GM20431 (cell line): ENCODE data around the gene TSPAN15.

Experiments
- in situ Hi-C: fragments of 300-500 bp; cut with MseI, MboI; formaldehyde crosslinking; loops from one replicate; pipeline ENCODE4 v1.15.0; 2020; ENCODE audit warnings: low sequenced_read_pairs; ENCODE audit not compliant: unreplicated experiment

The TSPAN15 gene

DNA sequence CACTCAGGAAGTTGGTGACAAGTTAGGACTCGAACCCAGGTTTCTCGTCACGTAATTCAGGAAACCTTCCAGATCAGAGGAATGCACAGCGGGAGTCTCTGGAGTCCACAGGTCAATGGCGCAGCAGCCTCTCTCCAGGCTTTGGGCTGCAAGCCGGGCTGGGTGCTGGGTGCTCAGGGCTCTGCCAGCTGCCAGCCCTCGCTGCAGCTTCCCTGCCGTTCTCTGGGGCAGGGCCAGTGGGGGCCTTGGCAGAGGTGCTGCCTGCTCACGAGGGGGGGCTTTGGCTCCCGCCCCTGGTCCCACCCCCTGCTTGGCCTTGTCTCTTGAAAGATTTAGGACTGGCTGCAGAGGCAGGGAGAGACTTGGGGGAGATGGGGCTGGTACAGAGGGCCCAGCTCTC lies 34.6 kb upstream of the TSPAN15 start, which contains the start of gene TACR2:
TACR2 (minus strand) TSS at position 224 of the 400 bp plus-strand sequence. CDS start 595 bp downstream, outside the sequence.
- in situ Hi-C loops = no loop called here

DNA sequence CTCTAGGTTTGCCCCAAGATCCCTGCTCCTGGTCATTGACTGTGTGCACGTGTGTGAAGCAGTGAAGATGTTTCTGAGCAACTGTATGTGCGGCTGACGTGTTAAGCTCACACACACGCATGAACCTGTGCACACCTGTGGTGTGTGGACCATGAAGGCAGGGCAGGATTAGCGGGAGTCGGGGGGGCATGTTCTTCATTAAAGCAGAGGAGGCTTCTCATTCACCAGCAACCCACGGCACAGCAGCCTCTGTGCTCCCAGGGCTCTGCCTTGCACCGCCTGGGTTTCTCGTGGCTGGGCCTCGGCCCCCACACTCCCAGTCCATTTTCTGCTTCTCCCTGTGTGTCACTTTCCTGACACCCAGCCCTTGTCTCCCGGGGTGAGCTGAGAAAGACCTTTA lies 33.7 kb upstream of the TSPAN15 start:
- in situ Hi-C loops = no loop called here

DNA sequence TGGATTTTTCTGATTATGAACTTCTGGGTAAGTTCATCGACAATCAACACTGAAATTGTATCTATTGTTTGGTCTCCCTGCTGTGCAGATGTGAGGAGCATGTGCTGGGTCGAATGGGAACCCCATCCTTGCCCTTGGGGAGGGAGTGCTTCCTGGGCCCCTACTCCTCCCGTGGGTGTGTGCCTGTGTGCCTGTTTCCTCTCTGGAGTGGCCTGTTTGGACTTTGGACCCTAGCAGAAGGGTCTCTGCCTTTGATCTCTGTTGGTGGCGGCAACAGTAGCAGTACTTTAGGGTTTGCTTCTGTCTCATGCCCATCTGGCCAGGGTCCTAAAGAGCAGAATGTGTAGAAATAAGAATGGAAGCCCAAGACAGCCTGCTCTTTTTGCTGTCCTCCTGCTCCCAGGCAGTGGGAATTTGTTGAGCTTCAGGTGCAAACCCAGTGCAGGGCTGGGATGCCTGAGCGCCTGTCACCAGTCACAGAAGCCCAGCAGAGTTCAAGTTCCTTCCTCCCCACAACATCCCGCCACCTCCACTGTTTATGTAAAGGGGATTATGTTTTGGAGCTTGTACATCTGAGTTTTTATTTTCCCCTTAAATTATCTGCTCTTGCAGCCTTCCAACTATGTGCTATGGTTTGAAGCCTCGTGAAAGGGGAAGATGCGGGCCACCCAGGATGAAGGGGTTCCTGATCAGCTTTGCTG lies 33.1 kb upstream of the TSPAN15 start:
- in situ Hi-C loops = no loop called here

DNA sequence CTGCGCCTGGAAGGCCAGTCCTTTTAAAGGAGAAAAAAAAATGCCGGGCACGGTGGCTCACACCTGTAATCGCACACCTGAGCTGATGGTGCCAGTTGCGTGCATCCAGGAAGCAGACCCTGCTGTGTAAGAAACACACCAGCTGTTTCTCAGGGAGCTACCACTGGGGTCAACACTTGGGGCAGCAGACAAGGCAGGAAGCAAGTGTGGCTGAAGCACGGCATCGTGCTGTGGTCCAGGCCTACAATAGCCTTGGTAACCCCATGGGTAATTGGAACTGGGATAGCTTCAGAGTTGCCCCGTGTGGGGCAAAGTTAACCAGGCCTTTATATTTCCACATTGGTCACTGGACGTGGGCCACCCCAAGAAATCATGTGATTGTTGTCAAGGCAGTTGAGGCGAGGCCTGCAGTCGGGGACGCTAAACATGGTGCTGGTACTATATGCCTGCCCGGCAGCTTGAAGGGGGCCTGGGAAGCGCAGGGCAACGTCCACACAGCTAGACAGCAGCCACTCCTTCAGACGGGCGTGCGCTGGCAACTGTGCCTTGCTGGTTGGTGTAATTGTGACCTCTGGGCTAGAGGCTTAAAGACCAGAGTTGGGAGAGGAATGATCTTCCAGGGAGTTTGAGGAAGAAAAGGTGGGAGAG lies 32.0 kb upstream of the TSPAN15 start:
- in situ Hi-C loops = no loop called here

DNA sequence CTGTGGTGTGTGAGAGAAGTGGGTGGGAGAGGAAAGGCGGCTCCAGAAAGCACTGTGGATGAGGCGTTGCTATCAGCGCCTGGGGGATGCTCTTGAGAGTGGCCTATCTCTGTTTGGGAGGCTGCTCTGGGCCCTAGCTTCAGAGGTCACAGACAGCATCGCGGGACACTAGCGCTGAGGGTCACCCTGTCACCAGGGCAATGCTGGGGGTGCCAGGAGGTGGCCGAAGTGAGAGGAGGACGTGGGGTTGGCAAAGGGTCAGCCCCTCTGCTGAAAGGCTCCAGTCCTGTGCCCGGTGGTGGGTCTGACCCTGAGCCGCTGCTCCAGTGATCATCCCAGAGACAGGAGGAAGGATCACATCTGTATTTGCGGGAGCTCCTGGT lies 31.5 kb upstream of the TSPAN15 start:
- in situ Hi-C loops = no loop called here

DNA sequence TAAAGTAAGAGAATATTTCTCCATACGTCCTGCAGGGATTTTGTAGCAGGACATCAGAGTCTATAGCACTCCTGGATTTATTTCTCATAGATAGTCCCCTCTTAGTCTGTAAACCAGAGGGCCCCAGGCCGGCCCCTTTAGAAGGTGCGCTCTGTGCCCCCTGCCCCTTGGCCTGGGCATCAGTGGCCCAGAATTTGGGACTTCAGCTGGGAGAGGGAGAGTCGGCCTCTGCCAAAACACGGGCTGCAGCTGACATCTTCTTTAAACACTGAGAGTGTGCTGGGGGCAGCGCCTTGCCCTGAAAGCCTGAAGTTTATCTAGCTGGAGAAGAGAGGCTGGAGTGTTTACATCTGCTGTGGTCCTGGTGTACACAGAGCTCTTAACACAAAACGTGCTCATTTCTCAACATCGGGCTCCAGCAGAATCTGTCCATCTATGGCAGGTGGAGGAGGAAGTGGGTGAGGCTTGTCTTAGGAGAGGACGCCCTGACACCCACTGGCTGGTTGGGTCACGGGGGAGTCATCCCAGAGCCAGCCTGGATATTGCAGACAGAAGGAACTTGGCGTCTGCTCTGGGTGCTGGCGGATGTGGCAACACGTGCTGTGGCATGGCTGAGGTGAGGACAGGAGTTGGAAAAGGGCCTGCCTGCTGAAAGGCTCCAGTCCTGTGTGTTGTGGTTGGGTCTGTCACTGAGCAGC lies 29.5 kb upstream of the TSPAN15 start:
- in situ Hi-C loops = no loop called here

DNA sequence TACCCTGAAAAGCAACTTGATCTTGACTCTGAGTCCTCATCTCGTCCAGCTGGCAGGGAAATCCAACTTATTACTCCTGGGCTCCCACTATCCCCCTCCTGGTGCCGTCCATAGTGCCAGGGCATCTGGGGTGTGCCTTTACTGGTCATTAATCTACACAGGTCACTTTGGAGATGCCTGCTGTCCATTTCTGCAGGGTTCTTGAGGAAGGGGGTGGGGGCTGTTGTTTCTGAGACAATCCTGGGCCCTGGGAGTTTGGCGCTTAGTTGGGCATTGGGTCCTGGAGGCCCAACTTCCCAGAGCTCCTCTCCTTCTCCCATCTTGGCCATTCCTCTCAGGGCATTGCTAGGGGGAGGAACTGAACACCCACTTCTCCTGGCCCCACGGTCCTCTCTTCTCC lies 28.6 kb upstream of the TSPAN15 start:
- in situ Hi-C loops = no loop called here

DNA sequence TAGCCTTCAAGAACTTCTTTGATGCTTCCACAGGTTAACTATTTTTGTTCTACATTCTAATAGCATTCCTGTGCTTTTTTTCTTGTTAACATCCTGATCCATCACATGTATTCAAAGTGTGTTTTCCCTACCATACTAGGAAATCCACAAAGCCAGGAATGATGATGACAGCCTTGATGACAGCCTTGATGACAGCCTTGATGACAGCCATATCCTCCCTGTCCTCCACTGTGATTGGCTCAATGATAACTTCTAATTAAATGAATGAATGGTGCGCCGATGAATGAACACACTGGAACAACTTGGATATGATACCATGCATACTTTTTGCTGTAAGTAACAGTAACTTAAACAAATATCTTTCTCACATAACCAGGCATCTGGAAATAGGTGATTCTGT lies 26.2 kb upstream of the TSPAN15 start:
- in situ Hi-C loops = loop anchor here (5.0 kb wide), 1 partner anchor 82 kb away; no protein-coding TSS in a partner anchor

DNA sequence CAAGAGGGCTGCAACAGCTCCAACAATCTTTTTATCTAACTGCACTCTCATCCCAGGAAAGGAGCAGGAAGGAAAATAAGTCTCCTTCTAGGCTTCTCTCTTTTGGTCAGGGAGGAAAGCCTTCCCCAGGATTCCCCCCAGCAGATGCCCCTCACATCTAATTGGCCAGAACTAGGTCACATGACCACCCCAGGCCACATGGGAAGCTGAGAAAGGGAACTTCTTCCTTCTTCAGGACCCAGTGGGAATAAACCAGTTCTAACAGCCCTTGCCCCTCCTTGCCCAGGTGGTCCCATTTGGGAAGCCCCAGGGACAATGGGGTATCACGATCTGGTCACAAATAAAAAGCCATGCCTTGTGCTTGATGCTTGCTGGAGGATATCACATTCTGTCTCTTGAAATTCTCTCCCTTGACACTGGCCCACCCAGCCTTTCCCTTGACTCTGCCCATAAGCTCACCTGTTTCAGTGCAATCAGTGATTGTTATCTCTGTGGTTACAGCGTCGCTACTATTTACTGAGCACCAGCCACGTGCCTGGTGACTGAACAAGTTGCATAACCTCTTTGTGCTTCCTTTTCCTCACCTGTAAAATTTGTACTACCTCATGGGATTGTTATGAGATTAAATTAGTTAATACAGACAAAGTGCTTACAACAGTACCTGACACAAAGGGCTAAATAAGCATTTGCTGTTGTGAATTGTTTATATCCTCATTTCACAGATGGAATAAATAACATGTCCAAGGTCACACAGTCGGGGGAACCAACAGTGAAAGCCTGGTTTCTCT lies 25.6 kb upstream of the TSPAN15 start:
- in situ Hi-C loops = loop anchor here (5.0 kb wide), 1 partner anchor 82 kb away; no protein-coding TSS in a partner anchor

DNA sequence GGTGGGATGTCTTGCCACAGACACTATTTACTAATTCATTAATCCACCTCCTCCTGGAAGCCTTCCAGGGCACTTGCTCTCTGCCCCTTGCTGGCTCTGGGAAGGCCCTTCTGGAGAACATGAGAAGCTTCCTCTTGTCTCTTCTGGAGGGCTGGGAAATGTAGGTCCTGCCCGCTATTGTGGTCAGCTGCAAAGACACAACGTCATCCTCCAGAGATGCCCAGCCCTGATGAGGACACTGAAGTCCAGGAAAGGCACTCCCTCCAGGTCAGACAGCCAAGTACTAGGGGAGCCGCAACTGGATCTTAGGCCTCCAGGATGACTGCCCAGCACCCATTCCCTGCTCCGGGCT lies 24.9 kb upstream of the TSPAN15 start:
- in situ Hi-C loops = loop anchor here (5.0 kb wide), 1 partner anchor 81 kb away; no protein-coding TSS in a partner anchor

DNA sequence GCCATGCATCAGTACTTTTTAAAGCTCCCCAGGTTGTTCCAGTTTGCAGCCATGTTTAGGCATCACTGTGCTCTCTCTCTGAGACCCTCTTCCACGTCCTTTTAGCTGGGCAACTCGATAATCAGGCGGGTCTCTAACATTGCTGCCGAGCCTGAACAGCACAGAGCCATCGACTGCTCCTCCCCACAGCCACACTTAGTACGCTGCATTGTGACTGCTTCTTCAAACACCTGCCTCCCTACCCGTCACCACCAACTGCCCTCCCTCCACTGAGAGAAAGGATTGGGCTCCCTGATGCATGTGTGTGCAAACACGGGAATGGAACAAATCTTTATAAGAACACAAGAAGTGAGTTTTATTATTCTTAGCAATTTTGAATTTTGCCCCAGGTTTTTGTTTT lies 23.1 kb upstream of the TSPAN15 start:
- in situ Hi-C loops = loop anchor here (5.0 kb wide), 1 partner anchor 79 kb away; no protein-coding TSS in a partner anchor

DNA sequence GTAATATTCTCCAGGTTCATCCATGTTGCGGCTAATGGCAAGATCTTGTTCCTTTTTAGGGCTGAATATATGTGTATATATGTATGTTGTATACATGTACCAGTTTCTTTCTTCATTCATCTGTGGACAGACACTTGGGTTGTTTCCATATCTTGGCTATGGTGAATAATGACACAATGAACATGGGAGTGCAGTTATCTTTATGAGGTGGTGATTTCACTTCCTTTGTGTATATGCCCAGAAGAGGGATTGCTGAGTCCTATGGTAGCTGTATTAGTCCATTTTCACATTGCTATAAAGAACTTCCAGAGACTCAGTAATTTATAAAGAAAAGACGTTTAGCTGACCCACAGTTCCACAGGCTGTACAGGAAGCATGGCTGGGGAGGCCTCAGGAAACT lies 17.1 kb upstream of the TSPAN15 start:
- in situ Hi-C loops = no loop called here

DNA sequence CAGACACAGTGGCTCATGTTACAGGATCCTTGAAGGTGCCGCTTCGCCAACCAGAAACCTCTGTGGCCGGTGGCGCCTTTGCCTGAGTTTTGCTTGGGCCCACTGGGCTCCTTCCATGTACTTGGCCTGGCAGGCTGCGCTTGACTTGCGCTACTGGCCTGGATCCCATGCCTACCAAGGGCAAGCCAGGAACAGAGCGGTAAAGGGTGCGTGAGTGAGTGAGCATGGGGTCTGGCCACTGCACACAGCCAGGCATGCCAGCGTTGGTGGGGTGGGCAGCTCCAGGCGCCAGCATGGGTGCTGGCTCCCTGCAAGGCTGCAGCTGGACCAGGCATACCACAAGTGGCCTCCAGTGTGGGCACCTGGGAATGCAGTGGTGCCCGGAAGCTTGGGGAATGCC lies 16.3 kb upstream of the TSPAN15 start:
- in situ Hi-C loops = no loop called here

DNA sequence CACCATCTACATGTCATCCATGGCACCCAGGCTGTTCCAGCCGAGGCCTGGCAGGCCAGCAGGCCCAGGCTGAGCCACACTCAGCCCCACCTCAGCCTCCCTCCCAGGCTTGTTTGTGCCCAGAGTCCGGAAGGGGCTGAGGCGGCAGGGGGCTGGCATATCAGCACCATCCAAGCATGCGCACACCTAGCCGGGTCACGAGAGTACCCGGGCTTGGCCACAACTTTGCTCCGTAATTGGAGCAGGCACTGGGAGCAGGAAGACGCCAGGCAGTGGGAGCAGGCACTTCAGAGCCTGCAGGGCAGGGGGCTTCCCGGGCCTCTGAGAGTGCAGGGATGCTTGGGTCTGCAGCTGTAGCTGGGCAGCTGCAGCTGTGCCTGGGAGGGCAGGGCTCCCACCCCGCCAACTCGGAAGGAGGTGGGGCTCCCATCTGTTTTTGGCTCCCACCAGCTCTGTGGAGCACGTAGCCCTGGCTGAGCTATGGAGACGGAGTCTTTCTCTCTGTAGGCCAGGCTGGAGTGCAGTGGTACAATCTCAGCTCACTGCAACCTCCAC lies 15.2 kb upstream of the TSPAN15 start:
- in situ Hi-C loops = no loop called here

DNA sequence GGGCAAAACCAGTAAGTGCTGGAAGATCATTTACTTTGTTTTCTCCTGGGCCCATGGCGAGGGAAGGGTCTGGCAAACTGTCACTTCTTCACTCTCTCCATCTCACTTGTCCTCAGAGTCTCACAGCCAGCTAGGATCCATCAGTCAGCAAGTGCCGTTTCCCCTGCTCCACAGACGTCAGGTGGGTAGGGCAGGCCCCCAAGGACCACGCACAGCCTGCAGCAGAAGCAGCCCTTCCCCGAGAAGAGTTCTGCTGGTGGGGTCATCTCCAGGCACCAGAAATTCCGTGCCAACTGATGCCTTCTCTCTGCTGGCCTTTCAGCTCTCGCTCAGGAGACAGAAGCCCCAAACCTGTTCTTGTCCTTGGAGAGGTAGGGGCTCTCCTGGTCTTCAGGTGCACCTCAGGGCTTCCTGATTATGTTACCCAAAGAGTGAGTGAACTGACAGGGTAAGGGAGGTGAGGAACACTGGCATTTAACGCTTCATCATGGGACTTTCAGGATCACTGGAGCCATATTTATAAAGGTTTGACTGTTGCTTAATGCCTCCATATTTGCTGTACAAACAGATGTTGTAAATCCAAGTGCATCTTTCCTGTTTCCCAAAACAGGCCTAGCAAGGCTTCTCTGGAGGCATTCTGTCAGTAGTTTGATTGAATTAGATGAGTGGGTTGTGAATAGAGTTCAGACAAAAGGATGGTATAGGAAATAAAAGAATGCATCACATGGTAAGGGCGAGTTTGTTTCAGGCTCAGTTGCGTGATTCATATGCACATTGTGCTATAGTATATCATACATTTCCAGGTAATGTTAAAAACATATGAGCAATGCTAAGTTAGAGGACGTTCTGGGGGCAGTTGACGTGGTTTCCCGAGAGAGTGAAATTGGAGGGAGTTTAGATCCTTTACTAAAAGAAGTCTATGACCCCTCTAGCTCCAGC lies 13.7 kb upstream of the TSPAN15 start:
- in situ Hi-C loops = no loop called here

DNA sequence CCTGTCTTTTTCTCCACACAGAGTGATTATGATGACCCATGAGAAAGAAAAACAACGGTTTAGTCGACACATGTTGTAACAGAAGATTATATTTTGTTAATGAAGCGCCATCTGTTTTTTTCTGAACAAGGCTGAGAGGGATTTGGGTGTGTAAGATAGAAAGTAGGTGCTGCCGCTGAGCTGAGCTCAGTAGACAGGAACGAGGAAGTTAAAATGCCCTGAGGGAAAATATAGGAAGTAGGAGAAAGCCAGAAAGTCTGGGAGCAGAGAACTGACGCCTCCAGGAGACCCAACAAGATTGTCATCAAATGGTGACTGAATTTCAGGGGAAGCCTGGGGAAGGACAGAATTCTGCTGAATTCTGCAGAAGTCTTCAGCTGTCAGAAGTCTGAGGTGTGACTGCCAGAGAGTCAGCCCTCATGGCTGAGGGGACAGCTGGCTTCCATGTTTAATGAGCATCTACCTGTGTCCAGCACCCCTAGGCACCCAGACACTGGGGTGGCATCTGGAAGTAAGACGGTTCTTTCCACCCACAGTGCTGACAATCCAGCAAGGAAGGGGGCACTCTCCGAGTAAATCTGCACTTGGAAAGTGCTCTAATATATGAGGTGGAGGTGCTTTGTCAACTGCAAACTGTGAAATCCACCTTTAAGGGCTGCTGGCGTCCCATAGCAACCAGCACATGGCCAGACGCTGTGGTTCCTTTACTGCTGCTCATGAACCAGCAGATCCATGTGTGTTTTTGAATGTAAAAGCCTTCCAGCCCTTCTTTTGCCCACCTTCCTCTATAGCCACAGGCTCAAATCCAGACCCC lies 12.5 kb upstream of the TSPAN15 start:
- in situ Hi-C loops = no loop called here

DNA sequence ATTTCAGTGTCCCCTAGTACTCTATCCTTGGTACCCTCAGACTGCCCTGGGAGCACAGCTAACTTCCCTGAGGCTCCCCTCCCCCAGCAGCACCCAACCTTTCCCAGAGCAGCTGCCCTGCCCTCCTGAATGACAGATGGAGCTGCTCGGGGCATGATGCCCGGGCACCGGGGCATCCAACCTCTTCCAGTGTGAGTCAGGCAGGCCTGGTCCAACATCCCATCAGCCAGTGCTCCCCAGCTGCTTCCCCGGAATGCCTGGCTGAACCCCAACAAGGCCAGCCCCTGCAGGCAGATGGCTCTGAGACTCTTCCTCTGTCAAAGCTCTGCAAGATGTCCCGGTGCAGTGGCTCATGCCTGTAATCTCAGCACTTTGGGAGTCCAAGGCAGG lies 11.9 kb upstream of the TSPAN15 start:
- in situ Hi-C loops = no loop called here

DNA sequence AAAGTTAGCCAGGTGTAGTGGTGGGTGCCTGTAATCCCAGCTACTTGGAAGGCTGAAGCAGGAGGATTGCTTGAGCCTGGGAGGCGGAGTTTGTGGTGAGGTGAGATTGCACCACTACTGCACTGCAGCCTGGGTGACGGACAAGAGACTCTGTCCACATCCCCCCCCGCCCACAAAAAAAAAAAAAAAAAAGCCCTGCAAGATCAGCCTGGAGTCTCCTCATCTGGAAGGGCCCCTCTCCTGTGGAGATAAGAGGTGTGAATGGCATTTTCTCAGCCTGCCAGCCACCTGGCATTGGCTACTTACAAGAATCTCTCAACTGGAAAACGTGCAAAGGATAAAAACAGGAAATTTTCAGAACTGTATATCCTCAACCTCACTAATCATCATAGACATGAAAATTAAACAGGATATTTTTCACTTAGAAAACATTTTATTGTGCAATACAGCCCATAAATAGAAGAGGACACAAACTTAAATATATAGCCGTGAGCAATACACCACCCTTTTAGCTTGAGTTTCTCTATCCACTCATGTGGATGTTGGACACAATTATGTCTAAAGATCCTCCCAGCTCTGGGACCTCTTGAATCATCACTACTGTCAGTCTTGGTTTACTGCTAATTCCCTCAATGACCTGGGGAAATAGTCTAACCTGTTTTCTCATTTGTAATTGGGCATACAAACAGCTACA lies 11.3 kb upstream of the TSPAN15 start:
- in situ Hi-C loops = no loop called here
